Measurements from ENCODE around the gene GLUD1.
"Not testable (repeated sequence)": the region's sequence is repeated elsewhere in the genome, so short reads cannot be mapped to it uniquely, and the experiment has no call there.

Gene GLUD1

GRCh38 chr10:87038286-87038717 lies 56.3 kb downstream of the GLUD1 start:
- no peak for TF ChIP-seq CTCF (IDR thresholded peaks at IDR 0.05)
- Histone ChIP-seq H3K4me3 (no peak overlapping the region), H3K27ac (no peak overlapping the region)
- no peak for DNase-seq (ENCODE audit: low spot score)

GRCh38 chr10:87036623-87037022 lies 58.0 kb downstream of the GLUD1 start:
- no peak for DNase-seq (ENCODE audit: low spot score)
- Histone ChIP-seq H3K27ac (no peak overlapping the region), H3K4me3 (no peak overlapping the region)
- no peak for TF ChIP-seq CTCF (IDR thresholded peaks at IDR 0.05)

GRCh38 chr10:87030912-87031635 lies 63.6 kb downstream of the GLUD1 start:
- Histone ChIP-seq H3K27ac (no peak overlapping the region), H3K4me3 (no peak overlapping the region)
- no peak for DNase-seq (ENCODE audit: low spot score)
- no peak for TF ChIP-seq CTCF (IDR thresholded peaks at IDR 0.05)

GRCh38 chr10:87030419-87030818 lies 64.2 kb downstream of the GLUD1 start:
- DNase-seq (ENCODE audit: low spot score) = not testable (repeated sequence)

GRCh38 chr10:87026747-87027508 lies 67.7 kb downstream of the GLUD1 start:
- H3K27ac ChIP-seq; DNase-seq (ENCODE audit: low spot score); H3K4me3 ChIP-seq: not testable (repeated sequence)

More at GRCh38 chr10:87030419-87030818, 64.2 kb downstream of the GLUD1 start:
- H3K4me3 ChIP-seq, H3K27ac ChIP-seq: not testable (repeated sequence)

- H3K27ac ChIP-seq; DNase-seq (ENCODE audit: low spot score); H3K4me3 ChIP-seq: not testable (repeated sequence)
Measured at GRCh38 chr10:87025285-87025958, 69.2 kb downstream of the GLUD1 start.

GRCh38 chr10:87020056-87020455 lies 74.6 kb downstream of the GLUD1 start, which contains the start of gene FAM25A:
TSS of gene FAM25A (plus strand) at chr10:87020294. CDS start at chr10:87020325, 31 bp downstream.
- not testable (repeated sequence) for DNase-seq (ENCODE audit: low spot score); H3K27ac ChIP-seq; H3K4me3 ChIP-seq

GRCh38 chr10:87019504-87019903 lies 75.1 kb downstream of the GLUD1 start:
- H3K27ac ChIP-seq = not testable (repeated sequence)

GRCh38 chr10:87019066-87019465 lies 75.6 kb downstream of the GLUD1 start:
- not testable (repeated sequence) for DNase-seq (ENCODE audit: low spot score); H3K4me3 ChIP-seq; H3K27ac ChIP-seq

More at GRCh38 chr10:87019504-87019903, 75.1 kb downstream of the GLUD1 start:
- not testable (repeated sequence) for DNase-seq (ENCODE audit: low spot score); H3K4me3 ChIP-seq

GRCh38 chr10:87018127-87018526 lies 76.5 kb downstream of the GLUD1 start:
- H3K4me3 ChIP-seq; H3K27ac ChIP-seq; DNase-seq (ENCODE audit: low spot score): not testable (repeated sequence)

GRCh38 chr10:87014986-87015716 lies 79.5 kb downstream of the GLUD1 start:
- not testable (repeated sequence) for DNase-seq (ENCODE audit: low spot score); H3K27ac ChIP-seq; H3K4me3 ChIP-seq

GRCh38 chr10:87013528-87013927 lies 81.1 kb downstream of the GLUD1 start:
- not testable (repeated sequence) for H3K4me3 ChIP-seq; DNase-seq (ENCODE audit: low spot score); H3K27ac ChIP-seq

- not testable (repeated sequence) for H3K27ac ChIP-seq; H3K4me3 ChIP-seq; DNase-seq (ENCODE audit: low spot score)
Measured at GRCh38 chr10:87009134-87009696, 85.4 kb downstream of the GLUD1 start.

- not testable (repeated sequence) for H3K4me3 ChIP-seq; DNase-seq (ENCODE audit: low spot score); H3K27ac ChIP-seq
Measured at GRCh38 chr10:87008303-87008702, 86.3 kb downstream of the GLUD1 start.
